Suppressor macrophage (primary cell): Measurements from ENCODE around the gene H6PD.

Experiments used
- DNase-seq, 4 experiments: peaks; one replicate each; pipeline ENCODE4 v3.0.0-alpha.2; 2020 to 2022

The H6PD gene

DNA sequence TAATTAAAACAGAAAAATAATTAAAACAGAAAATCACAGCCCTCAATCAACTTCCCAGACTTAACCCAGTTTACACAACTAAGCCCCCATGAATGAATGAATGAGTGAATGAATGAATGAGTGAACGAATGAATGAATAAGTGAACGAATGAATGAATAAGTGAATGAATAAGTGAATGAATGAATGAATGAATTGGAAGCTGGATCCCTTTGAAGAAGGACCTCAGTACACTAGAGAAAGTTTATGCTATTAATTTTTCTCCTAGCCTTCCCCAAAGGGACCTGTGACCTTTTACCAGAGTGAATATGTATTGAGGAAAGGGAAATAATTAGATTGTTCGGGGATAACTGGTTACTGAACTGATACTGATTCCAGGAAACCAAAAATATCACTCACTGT is 63.7 kb downstream of the H6PD start:
- DNase-seq = no peak

DNA sequence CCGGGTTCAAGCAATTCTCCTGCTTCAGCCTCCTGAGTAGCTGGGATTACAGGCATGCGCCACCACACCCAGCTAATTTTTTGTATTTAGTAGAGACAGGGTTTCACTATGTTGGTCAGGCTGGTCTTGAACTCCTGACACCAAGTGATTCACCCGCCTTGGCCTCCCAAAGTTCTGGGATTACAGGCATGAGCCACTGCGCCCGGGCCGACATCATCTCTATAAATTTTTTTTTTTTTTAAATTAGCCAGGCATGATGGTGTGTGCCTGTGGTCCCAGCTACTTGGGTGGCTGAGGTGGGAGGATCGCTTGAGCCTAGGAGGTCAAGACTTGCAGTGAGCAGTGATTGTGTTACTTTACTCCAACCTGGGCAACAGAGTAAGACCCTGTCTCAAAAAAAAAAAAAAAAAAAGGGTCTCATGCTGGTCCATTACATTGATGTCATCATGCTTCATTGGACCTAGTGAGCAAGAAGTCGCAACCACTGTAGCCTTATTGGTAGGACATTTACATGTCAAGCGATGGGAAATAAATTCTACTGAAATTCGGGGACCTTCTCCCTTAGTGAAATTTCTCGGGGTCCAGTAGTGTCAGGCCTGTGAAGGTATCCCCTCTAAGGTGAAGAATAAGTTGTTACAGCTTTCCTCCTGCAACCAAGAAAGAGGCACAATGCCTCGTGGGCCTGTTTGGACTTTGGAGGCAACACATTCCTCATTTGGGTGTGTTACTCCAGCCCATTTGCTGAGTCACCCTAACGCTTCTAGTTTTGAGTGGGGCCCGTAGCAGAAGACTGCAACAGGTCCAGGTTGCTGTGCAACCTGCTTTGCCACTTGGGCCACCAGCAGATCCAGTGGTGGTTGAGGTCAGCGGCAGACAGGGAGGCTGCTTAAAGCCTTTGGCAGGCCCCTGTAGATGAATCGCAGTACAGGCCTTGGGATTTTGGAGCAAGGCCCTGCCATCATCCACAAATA is 65.3 kb downstream of the H6PD start:
- peak in 2 of 4 experiments; percentile 32 to 40 for DNase-seq

GRCh38 chr1:9300573-9300972 is 66.0 kb downstream of the H6PD start:
- peak in 2 of 4 experiments; percentile 27 to 37 for DNase-seq

- DNase-seq = no peak
Measured at GRCh38 chr1:9302745-9303524, 68.4 kb downstream of the H6PD start.

DNA sequence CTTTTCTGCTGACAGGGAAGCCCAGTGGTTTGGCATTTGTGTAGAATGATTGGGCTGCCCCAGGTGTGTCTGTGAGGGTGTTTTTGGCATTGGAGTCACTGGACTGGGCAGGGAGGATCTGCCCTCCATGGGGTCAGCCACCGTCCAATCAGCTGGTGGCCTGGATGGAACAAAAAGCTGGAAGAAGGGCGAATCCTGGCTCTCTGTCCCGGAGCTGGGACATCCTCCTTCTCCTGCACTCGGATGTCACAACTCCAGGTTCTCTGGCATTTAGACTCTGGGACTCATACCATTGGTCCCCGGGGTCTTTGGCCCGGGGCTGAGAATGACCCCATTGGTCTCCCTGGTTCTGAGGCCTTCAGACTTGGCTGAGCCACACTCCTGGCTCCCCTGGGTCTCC is 69.3 kb downstream of the H6PD start:
- no peak for DNase-seq

DNA sequence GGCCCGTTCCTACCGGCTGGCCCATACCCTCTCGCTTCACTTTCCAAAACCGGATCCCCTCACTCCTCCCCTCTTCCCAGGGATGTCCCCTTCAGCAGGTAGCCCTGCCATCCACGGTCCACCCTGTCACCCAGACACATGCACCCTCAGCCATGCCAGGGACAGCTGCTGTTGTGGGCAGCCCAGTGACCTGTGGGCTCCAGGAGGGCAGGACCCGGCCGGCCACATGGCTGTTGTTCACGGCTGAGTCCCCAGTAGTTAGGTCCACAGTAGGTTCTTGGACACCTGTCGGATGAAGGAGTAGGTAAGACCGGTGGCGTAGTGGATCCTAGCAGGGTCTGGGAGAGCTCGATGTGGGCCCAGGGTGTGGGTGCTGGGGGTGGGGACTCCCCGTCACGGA is 70.6 kb downstream of the H6PD start:
- DNase-seq = no peak

GRCh38 chr1:9306006-9306405 is 71.4 kb downstream of the H6PD start:
- no peak for DNase-seq

GRCh38 chr1:9307303-9307702 is 72.7 kb downstream of the H6PD start:
- no peak for DNase-seq

DNA sequence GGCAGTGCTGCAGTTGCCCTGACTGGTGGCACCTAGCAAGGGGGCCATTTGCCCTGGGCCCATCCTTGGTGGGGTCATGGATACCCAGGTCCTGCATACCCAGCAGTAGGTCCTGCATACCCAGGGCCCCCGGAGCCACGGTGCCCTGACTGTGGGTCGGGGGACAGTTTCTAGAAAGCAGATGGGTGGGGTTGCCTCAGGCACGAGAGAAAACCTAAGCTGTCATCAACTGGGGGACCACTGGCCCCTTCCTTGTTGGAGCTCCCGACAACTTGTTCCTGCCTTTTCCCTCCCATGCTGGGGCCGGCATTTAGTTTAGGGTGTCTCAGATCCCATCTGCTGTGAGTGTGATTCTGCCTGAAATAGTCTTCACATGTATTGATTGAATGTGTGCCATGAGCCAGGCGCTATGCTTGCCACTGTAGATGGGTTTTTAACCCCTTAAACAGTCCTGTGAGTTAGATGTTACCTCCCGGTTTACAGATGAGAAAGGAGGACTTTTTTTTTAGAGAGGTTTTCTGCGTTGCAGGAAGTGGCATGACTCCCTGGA is 73.7 kb downstream of the H6PD start:
- no peak for DNase-seq

DNA sequence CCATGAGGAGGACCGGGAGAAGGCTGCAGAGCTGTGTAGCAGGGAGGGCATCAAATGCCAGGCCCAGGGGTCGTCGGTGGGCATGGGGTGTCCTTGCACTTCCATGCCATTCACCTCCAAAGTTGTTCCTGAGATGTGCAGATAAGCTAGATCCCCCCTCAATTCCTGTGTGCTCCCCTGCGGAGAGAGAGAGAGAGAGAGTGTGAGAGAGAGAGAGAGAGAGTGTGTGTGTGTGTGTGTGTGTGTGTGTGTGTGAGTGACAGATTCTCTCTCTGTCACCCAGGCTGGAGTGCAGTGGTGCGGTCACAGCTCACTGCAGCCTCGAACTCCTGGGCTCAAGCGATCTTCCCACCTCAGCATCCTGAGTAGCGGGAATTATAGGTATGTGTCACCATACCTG is 74.5 kb downstream of the H6PD start:
- no peak for DNase-seq

DNA sequence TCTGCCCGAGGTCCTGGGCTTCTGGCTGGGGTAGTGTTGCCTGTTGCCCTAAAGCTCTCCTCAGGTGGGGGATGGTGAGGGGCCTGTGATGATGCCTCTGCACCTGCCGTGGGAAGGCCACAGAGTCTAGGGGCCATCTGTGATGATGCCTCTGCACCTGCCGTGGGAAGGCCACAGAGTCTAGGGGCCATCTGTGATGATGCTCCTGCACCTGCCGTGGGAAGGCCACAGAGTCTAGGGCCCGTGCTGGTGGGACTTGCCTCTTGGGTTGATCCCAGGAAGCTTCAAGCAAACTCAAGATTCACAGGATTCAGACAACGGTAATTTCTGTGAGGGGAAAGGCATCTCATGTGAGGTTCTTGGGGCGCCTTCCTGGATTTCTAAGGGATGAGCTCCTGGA is 75.4 kb downstream of the H6PD start:
- no peak for DNase-seq

DNA sequence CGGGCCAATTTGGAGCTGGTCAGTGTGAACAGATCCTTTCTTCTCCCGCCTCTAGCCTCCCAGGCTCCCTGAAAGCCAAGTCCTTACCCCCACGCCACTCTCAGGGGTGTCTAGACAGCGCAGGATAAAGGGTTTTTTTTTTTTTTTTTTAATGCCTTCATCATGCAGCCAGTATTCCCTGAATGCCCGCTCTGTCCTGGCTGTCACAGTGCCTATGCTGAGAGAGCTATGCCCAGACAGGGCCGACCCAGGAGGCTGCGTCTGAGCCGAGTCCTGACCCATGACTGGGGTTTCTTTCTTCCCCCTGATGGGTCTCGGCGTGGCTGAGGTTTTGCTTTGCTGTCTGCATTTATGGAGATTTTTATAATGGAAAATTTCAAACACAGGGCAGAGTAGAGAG is 76.5 kb downstream of the H6PD start:
- no peak for DNase-seq

DNA sequence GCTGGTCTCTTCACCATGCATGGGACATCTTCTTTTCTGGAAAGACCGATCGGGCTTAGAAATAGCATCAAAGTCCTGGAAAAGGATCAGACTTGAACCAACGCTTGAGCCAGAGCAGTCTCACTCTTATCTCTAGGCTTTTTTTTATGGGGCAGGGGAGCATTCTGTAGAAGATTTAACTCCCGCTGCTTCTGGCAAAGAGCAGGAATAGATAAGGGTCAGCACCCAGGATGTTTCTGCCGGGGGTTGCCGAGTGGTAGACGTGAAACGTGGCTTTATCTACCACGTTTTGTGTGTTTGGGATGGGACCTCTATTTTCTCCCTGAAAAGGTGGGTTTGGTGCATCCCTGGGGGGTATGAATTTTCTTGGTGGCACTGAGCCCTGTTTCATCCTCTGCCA is 76.9 kb downstream of the H6PD start:
- DNase-seq = no peak

DNA sequence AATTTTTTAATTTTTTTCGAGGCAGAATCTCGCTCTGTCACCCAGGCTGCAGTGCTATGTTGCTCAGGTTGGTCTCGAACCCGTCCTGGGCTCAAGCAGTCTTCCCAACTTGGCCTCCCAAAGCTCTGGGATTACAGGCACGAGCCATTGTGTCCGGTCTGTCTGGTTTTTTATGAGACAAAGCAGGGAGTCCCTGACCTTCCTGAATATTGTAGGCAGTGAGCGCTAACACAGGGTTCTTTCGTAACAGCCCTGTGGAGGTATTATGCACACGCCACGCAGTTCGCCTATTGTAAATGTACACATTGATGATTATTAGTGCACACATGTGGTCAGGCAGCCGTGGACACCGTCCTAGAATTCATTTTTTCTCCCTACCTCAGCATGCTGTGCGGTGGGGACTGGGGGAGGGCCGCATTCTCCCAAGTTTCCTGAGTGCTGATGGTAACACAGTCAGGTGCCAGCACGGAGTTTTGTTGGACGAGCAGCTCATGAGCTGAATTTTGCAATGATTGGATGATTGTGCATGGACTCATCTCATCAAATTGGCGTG is 77.7 kb downstream of the H6PD start:
- no peak for DNase-seq

- DNase-seq = no peak
Measured at GRCh38 chr1:9313576-9313975, 79.0 kb downstream of the H6PD start.

- DNase-seq = no peak
Measured at GRCh38 chr1:9314111-9314510, 79.5 kb downstream of the H6PD start.

DNA sequence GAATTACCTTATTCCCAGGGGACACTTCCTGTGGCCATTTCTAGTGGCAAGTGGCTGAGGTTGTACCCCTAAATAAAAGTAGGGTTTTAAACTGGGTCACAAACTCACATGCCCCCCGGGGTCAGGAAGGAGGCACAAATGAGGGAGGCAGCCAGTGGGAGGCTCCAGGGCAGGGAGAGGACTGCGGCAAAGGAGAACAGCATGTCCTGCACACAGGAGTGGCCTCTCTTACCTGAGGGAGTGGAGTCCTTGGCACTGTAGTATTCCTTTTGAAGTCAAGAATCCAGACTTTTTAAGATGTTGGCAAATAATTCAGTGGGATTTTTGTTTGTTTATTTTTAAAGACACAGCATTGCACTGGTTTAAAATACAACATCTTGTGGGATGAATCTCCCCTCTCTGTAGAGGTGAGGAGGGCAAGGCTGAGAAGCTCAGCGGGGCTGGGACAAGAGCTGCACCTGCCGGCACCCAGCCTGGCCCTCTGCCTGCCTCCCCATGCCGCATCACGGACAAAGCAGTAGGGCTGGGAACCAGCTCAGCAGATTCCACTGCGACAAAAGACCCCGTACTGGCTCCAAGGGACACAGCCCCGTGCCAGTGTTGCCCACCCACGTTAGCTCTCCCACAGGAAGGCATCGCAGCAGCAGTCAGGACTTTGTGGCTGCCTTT is 80.3 kb downstream of the H6PD start:
- no peak for DNase-seq

DNA sequence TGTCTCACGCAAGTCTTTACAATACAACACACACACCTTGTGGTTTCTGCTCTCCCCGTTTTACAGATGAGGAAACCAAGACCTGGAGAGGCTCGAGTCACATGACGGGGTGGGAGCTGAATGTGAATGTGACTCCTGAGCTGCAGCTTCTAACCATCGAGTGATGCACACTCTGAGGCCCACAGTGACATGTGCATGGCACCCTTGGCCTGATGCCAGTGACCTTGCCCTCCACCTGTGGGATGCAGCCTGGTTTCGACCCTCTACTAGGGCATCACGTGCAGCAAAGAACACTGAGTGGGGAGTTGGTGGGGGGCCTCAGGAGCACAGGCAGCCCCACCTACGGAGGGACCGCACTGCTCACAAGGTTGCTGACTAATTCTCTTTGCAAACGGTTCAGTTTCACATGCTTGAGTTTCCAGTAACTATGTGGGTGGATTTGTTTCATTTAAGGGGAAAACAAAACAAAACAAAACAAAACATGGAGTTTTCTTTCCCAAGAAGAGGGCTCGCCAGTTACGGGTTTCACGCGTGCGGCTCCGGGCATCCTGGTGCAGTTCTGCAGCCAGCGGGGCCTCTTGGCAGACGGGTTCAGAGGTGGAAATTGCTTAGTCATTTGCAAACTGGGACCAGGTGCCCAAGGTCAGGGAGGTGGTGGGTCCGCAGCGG is 81.0 kb downstream of the H6PD start:
- peak; percentile 62 to 85 (median 76) for DNase-seq

GRCh38 chr1:9316080-9316444 is 81.5 kb downstream of the H6PD start:
- DNase-seq = no peak

- no peak for DNase-seq
Measured at GRCh38 chr1:9316512-9316911, 81.9 kb downstream of the H6PD start.

- no peak for DNase-seq
Measured at GRCh38 chr1:9317072-9317471, 82.5 kb downstream of the H6PD start.
